Adrenal gland (tissue), 12 donors: ENCODE measurements around the gene AGPAT2. TPM values are rescaled to one million over a fixed set of nuclear protein-coding genes. Genes with fewer than 3 reads are reported as not detected.

ENCODE experiments used
- DNase-seq, 7 donors: peaks; one replicate each; pipeline ENCODE4 v3.0.0-alpha.2; 2019 to 2020
- H3K27ac ChIP-seq, 5 donors: fragments of 200-600 bp; sonication (generic) in 4 of 5; 1 replicate in 3 of 5; 2 replicates in 2 of 5; pipeline versions ENCODE4 v1.5.1 to v1.8.0; 2016 to 2020; ENCODE audit warnings: mild to moderate bottlenecking in 1 of 5
- H3K27me3 ChIP-seq: fragments of 200-600 bp; 2 replicates; pipeline ENCODE4 v1.8.0; 2021
- H3K36me3 ChIP-seq, 2 donors: fragments of 200-600 bp; replicated peaks in 1 of 2; 1 replicate in 1 of 2; 2 replicates in 1 of 2; pipeline versions ENCODE4 v1.5.1 to v1.8.0; 2018 to 2022
- H3K4me1 ChIP-seq, 2 donors: fragments of 200-600 bp; replicated peaks in 1 of 2; 1 replicate in 1 of 2; 2 replicates in 1 of 2; pipeline versions ENCODE4 v1.5.1 to v1.8.0; 2018 to 2021
- H3K4me3 ChIP-seq, 4 donors: fragments of 200-600 bp; sonication (generic) in 3 of 4; one replicate each; pipeline ENCODE4 v1.5.1; 2016 to 2018
- H3K9me3 ChIP-seq, 3 donors: fragments of 200-600 bp; sonication (generic) in 1 of 3; replicated peaks in 1 of 3; 1 replicate in 2 of 3; 2 replicates in 1 of 3; pipeline versions ENCODE4 v1.5.1 to v1.8.0; 2016 to 2021
- CTCF ChIP-seq, 6 experiments: fragments of 450-650 bp in 4 of 6; fragments of 200-600 bp in 2 of 6; sonication (generic) in 1 of 6; IDR thresholded peaks; 1 replicate in 5 of 6; 2 replicates in 1 of 6; pipeline versions ENCODE4 v1.5.1 to v1.8.0; 2016 to 2021; ENCODE audit warnings: antibody characterized with exemption in 6 of 6, mild to moderate bottlenecking in 2 of 6, moderate library complexity in 1 of 6
- POLR2A ChIP-seq, 2 donors: fragments of 450-650 bp; IDR thresholded peaks; one replicate each; pipeline ENCODE4 v1.6.1; 2017; ENCODE audit warnings: antibody characterized with exemption in 2 of 2, mild to moderate bottlenecking in 2 of 2, moderate library complexity in 1 of 2
- WGBS, 4 donors: extraction: QIAGEN DNeasy Blood & Tissue Kit in 2 of 4; methylation state at CpG; one replicate each; pipeline versions ENCODE4 v1.1.5 to v1.1.7; 2013 to 2017; 5-methylcytosine and 5-hydroxymethylcytosine counted together
- intact Hi-C, 2 donors: fragments of 100-400 bp; cut with DNase I; formaldehyde crosslinking; loops; one replicate each; pipeline versions ENCODE4 v1.14.1 to v1.15.0; 2022 to 2023
- polyA plus RNA-seq, 3 donors: library from polyadenylated mRNA; stranded (reverse); fragments of 200-250 nt in 2 of 3; fragments of 350-450 nt in 1 of 3; fragmentation: Illumina TruSeq in 1 of 3; extraction: RNeasy Lipid Tissue Mini Kit (QIAGEN cat#74804) in 1 of 3; gene quantifications; one replicate each; pipeline ENCODE4 v1.2.3, GENCODE V29; 2013 to 2014
- total RNA-seq, 9 donors: library from RNA; depleted of rRNA in 4 of 9; stranded (reverse); fragments of >200 nt in 4 of 9; fragments of 120-200 nt in 1 of 9; fragmentation: NEBNext Ultra II Directional in 1 of 9; extraction: Animal tissue kit (Norgen Biotek cat#: 25700) in 1 of 9; gene quantifications; one replicate each; pipeline versions ENCODE4 v1.1.0 to v1.2.4, GENCODE V29; 2013 to 2023
- donor health status: healthy with polysubstance abuse.
- donor health status: Bipolar disorder and iron deficiency.
- donor health status: DM: yes; HTN: yes; CAD: no.
- donor health status: DM: no; HTN: no; CAD: no.
- donor health status: DM: no; HTN: no; CAD: no.
- donor health status: DM: yes; HTN: yes; CAD: no.

The AGPAT2 gene
- total and polyA plus RNA-seq, 12 donors, result 6.4 to 274 (median 48.0) TPM

- no peaks in the 10 kb centered on the region for H3K4me1 ChIP-seq
- peak overlapping the region in 1 of 5 donors; percentile 45 for H3K27ac ChIP-seq
- no peak for DNase-seq
- H3K9me3 ChIP-seq, result no peaks in the 10 kb centered on the region
- no peak overlapping the region for H3K4me3 ChIP-seq
- WGBS, 4 donors, result 46 to 56% (median 51%) methylated on average over 10 to 20 of the region's 20 CpGs
- no peaks in the 10 kb centered on the region for H3K27me3 ChIP-seq
- TF ChIP-seq POLR2A (IDR thresholded peaks at IDR 0.05), result no peak
- TF ChIP-seq CTCF (IDR thresholded peaks at IDR 0.05), result no peak
- intact Hi-C loops, result no loop called here
- peaks cover 0 to 32% of the 10 kb centered on the region in 2 donors for H3K36me3 ChIP-seq
Measured at GRCh38 chr9:136720251-136720897, 33.1 kb upstream of the AGPAT2 start.

GRCh38 chr9:136719195-136719880, 32.1 kb upstream of the AGPAT2 start:
- Histone ChIP-seq H3K27ac (no peak overlapping the region), H3K4me3 (no peak overlapping the region), H3K27me3 (peaks cover 6% of the 10 kb centered on the region), H3K36me3 (peaks cover 0 to 21% of the 10 kb centered on the region in 2 donors), H3K9me3 (no peaks in the 10 kb centered on the region), H3K4me1 (no peaks in the 10 kb centered on the region)
- intact Hi-C loops, result no loop called here
- WGBS, 4 donors, result 50 to 64% (median 57%) methylated on average over 7 to 24 of the region's 24 CpGs
- no peak for DNase-seq
- no peak for TF ChIP-seq CTCF (IDR thresholded peaks at IDR 0.05)
- TF ChIP-seq POLR2A (IDR thresholded peaks at IDR 0.05), result no peak

- Histone ChIP-seq H3K27me3 (peaks cover 10% of the 10 kb centered on the region), H3K9me3 (no peaks in the 10 kb centered on the region), H3K36me3 (peaks cover 0 to 14% of the 10 kb centered on the region in 2 donors), H3K4me3 (no peak overlapping the region), H3K27ac (no peak overlapping the region), H3K4me1 (no peaks in the 10 kb centered on the region)
- intact Hi-C loops, result no loop called here
- WGBS, 4 donors, result 72 to 88% (median 78%) methylated on average over 6 to 20 of the region's 20 CpGs
- TF ChIP-seq CTCF (IDR thresholded peaks at IDR 0.05) (no peak), POLR2A (IDR thresholded peaks at IDR 0.05) (no peak)
- no peak for DNase-seq
Measured at GRCh38 chr9:136718345-136719194, 31.3 kb upstream of the AGPAT2 start.

- no peak for DNase-seq
- intact Hi-C loops, result no loop called here
- 68 to 84% (median 81%) methylated on average over 1 to 16 of the region's 16 CpGs for WGBS, 4 donors
- Histone ChIP-seq H3K9me3 (no peaks in the 10 kb centered on the region), H3K27ac (no peak overlapping the region), H3K36me3 (peaks cover 0 to 2% of the 10 kb centered on the region in 2 donors), H3K27me3 (peaks cover 19% of the 10 kb centered on the region), H3K4me1 (no peaks in the 10 kb centered on the region), H3K4me3 (no peak overlapping the region)
- TF ChIP-seq CTCF (IDR thresholded peaks at IDR 0.05) (no peak), POLR2A (IDR thresholded peaks at IDR 0.05) (no peak)
Measured at GRCh38 chr9:136717399-136717798, 30.1 kb upstream of the AGPAT2 start.
